Measurements from ENCODE around the gene C16orf92. TPM values are rescaled to one million over a fixed set of nuclear protein-coding genes. Genes with fewer than 3 reads are reported as not detected.

C16orf92 gene
- total and polyA plus RNA-seq, 2 of the 8 experiments (the other 6 are each of a cell fraction or from before 2014, with no cell fraction given), result not detected

GRCh38 chr16:30049871-30050270 lies 26.9 kb downstream of the C16orf92 start:
- ChIA-PET CTCF (ENCODE audit: partially characterized antibody) (interaction anchor here (1.7 to 6.1 kb wide), 2 partner anchors 12 to 18 kb away, joined by 3 to 23 read pairs; partner anchors contain the start of gene TLCD3B), POLR2A (ENCODE audit: partially characterized antibody) (no interaction called here)
- H3K36me3 ChIP-seq (ENCODE audit: control insufficient read depth in 2 of 4, insufficient read depth in 4 of 4, low read length in 3 of 4), result no peaks in the 10 kb centered on the region
- no peak overlapping the region for H4K5ac ChIP-seq (ENCODE audit: insufficient read length, low read depth, low read length)
- H2BK20ac ChIP-seq (ENCODE audit: low read length), result no peak overlapping the region
- no peak overlapping the region for H4K91ac ChIP-seq (replicated peaks; ENCODE audit: insufficient read length, low read length)
- peaks cover 0 to 5% of the 10 kb centered on the region in 2 experiments for H4K20me1 ChIP-seq (replicated peaks in 1 of 2; ENCODE audit: control insufficient read depth in 1 of 2, insufficient read depth in 2 of 2, low read length in 2 of 2)
- H3K14ac ChIP-seq (ENCODE audit: insufficient read length), result no peak overlapping the region
- H3K9ac ChIP-seq (replicated peaks in 1 of 4; ENCODE audit: extremely low read depth in 1 of 4, low read depth in 3 of 4, low read length in 3 of 4), result no peak overlapping the region
- H3K9me3 ChIP-seq (ENCODE audit: insufficient read depth in 2 of 2, low read depth in 1 of 2, low read length in 1 of 2), result no peaks in the 10 kb centered on the region
- no peak overlapping the region for H3K4ac ChIP-seq (replicated peaks; ENCODE audit: insufficient read length, low read depth, low read length)
- H2AFZ ChIP-seq (ENCODE audit: low read length), result no peak overlapping the region
- H3K79me2 ChIP-seq (ENCODE audit: control insufficient read depth in 1 of 2, insufficient read depth in 2 of 2, low read length in 2 of 2), result no peaks in the 10 kb centered on the region
- H3K23ac ChIP-seq (ENCODE audit: insufficient read length), result no peak overlapping the region
- H3K4me1 ChIP-seq (replicated peaks in 1 of 4; ENCODE audit: control insufficient read depth in 3 of 4, insufficient read depth in 4 of 4, low read length in 3 of 4), result peaks cover 0 to 4% (median 2%) of the 10 kb centered on the region in 4 experiments; a peak in 3 of 7 replicates
- no peak overlapping the region for H2BK15ac ChIP-seq (ENCODE audit: low read length)
- H2BK5ac ChIP-seq (ENCODE audit: low read depth, low read length), result no peak overlapping the region
- H2BK120ac ChIP-seq (replicated peaks; ENCODE audit: low read depth, low read length), result no peak overlapping the region
- no peak overlapping the region for H3K56ac ChIP-seq (replicated peaks; ENCODE audit: insufficient read length, low read depth, low read length)
- H3K23me2 ChIP-seq (ENCODE audit: low read depth, low read length), result peaks cover 13% of the 10 kb centered on the region
- no peak overlapping the region for H3K18ac ChIP-seq (ENCODE audit: extremely low read depth, low read length)
- H3K27me3 ChIP-seq (replicated peaks in 1 of 4; ENCODE audit: control insufficient read depth in 3 of 4, extremely low read depth in 1 of 4, insufficient read depth in 3 of 4, low read length in 3 of 4), result peaks cover 0 to 9% (median 2%) of the 10 kb centered on the region in 4 experiments; a peak in 2 of 7 replicates
- no peak overlapping the region for H2AK5ac ChIP-seq (ENCODE audit: low read depth, low read length)
- DNase-seq (ENCODE audit: low read depth in 1 of 2, low spot score in 2 of 2) (no peak), FAIRE-seq (no peak)
- H4K8ac ChIP-seq (ENCODE audit: extremely low read depth, insufficient read depth, low read length), result peak overlapping the region; percentile 64; the same call in 1 of the 2 replicates
- no peak overlapping the region for H3K4me3 ChIP-seq (ENCODE audit: extremely low read depth in 1 of 4, insufficient read depth in 2 of 4, low read depth in 3 of 4, low read length in 4 of 4)
- no peak overlapping the region for H3K4me2 ChIP-seq (ENCODE audit: insufficient read depth in 1 of 2, low read depth in 2 of 2, low read length in 2 of 2)
- 88% methylated on average over 8 of the region's 8 CpGs; no CpG with 5 or more reads in 1 of the 2 experiments for WGBS, 2 experiments (ENCODE audit: extremely low coverage in 1 of 2, insufficient coverage in 1 of 2, insufficient read length in 1 of 2, insufficient replicate concordance in 2 of 2, low coverage in 1 of 2, low lambda C conversion rate in 2 of 2, missing lambda C conversion rate in 1 of 2)
- H3K79me1 ChIP-seq (ENCODE audit: low read depth, low read length), result peaks cover 3% of the 10 kb centered on the region; the same call in 1 of the 2 replicates
- no peak overlapping the region for H2BK12ac ChIP-seq (ENCODE audit: low read depth, low read length)
- no peak overlapping the region for H3K27ac ChIP-seq (ENCODE audit: low read depth, low read length)
- TF ChIP-seq ZNF274 (IDR thresholded peaks at IDR 0.05; ENCODE audit: borderline replicate concordance, extremely low read depth, low read length) (no peak), CTBP2 (IDR thresholded peaks at IDR 0.05; ENCODE audit: borderline replicate concordance, insufficient read depth, insufficient read length, low read length) (no peak), SIX5 (IDR thresholded peaks at IDR 0.05; ENCODE audit: low read depth, low read length) (no peak), CBX5 (IDR thresholded peaks at IDR 0.05; ENCODE audit: low read depth, low read length) (no peak), TAF7 (optimal IDR thresholded peaks at IDR 0.05; ENCODE audit: borderline replicate concordance, low read depth, low read length) (no peak), JUND (IDR thresholded peaks at IDR 0.05; ENCODE audit: low read length) (no peak), SP4 (IDR thresholded peaks at IDR 0.05; ENCODE audit: low read length) (no peak), KDM4A (IDR thresholded peaks at IDR 0.05; ENCODE audit: low read depth, low read length, severe bottlenecking) (no peak), RNF2 (IDR thresholded peaks at IDR 0.05; ENCODE audit: borderline replicate concordance, low read depth, low read length, missing control alignments, poor library complexity, severe bottlenecking) (no peak), SIN3A (conservative IDR thresholded peaks at IDR 0.05 in 1 of 2, IDR thresholded peaks at IDR 0.05 in 1 of 2; ENCODE audit: low read depth in 1 of 2, low read length in 2 of 2) (no peak), MAX (IDR thresholded peaks at IDR 0.05) (no peak), CREB1 (IDR thresholded peaks at IDR 0.05) (no peak), POLR2AphosphoS5 (IDR thresholded peaks at IDR 0.05; ENCODE audit: low read depth, low read length) (no peak), POU5F1 (IDR thresholded peaks at IDR 0.05; ENCODE audit: low read depth, low read length) (no peak)

All from H1 (cell line).